Fibroblast of mammary gland (primary cell): ENCODE results near the gene KANTR.
A peak's percentile ranks its signal among the peaks of the same experiment; 100 is the strongest.

ENCODE experiments used
- DNase-seq: peaks from one replicate; pipeline ENCODE4 v3.0.0-alpha.2; 2010; ENCODE audit warnings: low read depth
- H3K4me3 ChIP-seq: 2 replicates; pipeline ENCODE4 v1.5.1; 2011; ENCODE audit warnings: low read depth, mild to moderate bottlenecking, low read length, moderate library complexity; ENCODE audit not compliant: control insufficient read depth
- TF ChIP-seq, protein P1 (sequence below): conservative IDR thresholded peaks from 2 replicates; pipeline ENCODE4 v1.5.1; 2011; ENCODE audit warnings: low read depth, low read length, inconsistent platforms; ENCODE audit not compliant: control insufficient read depth, insufficient read depth

Gene KANTR

DNA sequence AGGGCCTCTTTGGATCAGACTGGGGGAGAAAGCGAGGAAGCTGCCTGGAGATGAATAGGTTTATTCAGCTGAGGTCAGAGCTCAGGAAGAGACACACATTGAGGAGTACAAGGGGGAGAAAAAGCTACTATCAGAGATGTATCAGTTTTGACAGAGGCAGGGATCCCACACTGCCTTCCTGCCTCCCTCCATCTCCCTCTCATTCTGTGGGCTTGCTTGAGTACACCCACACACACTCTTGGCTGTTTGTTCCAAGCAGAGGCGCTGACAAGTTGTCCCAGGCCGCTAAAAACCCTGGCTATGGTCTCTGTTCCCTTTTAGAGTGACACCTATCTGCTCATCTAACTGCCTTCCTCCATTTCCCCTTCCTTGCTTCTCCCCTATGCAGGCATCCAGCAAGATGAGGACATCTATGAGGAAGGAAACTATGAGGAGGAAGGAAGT lies 6.5 kb upstream of the KANTR start:
- no peak overlapping the region for H3K4me3 ChIP-seq
- no peak for DNase-seq
- TF ChIP-seq, protein P1, sequence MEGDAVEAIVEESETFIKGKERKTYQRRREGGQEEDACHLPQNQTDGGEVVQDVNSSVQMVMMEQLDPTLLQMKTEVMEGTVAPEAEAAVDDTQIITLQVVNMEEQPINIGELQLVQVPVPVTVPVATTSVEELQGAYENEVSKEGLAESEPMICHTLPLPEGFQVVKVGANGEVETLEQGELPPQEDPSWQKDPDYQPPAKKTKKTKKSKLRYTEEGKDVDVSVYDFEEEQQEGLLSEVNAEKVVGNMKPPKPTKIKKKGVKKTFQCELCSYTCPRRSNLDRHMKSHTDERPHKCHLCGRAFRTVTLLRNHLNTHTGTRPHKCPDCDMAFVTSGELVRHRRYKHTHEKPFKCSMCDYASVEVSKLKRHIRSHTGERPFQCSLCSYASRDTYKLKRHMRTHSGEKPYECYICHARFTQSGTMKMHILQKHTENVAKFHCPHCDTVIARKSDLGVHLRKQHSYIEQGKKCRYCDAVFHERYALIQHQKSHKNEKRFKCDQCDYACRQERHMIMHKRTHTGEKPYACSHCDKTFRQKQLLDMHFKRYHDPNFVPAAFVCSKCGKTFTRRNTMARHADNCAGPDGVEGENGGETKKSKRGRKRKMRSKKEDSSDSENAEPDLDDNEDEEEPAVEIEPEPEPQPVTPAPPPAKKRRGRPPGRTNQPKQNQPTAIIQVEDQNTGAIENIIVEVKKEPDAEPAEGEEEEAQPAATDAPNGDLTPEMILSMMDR, result no peak

DNA sequence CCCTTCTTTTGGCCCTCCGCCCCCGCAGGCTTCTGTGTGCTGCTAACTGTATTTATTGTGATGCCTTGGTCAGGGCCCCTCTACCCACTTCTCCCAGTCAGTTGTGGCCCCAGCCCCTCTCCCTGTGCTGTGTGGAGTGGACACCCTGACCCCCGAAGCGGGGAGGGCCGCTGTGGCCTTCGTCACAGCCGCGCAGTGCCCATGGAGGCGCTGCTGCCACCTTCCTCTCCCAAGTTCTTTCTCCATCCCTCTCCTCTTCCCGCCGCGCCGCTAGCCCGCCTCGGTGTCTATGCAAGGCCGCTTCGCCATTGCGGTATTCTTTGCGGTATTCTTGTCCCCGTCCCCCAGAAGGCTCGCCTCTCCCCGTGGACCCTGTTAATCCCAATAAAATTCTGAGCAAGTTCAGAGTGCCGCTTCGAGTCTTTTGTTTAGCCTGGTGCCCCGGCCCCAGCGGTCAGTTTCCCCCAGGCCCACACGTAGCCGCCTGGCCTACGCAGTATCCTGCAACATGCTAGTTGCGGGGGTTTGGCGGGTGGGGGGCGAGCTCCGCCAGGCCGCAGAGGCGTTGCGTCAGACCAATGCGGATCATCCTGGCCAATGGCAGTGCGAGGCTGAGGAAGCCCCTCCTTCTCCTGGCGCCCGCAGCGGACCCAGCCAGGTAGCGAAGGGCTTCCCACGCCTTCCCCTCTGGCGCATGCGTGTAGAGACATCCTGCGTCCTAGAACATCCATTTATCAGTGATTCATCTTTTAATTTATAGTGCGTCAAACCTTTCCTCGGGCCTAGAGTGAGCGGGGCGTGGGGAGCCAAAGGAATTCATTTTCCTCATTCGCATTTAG lies 5.6 kb upstream of the KANTR start:
- H3K4me3 ChIP-seq, result peak overlapping the region; percentile 48
- peak; percentile 85 for DNase-seq
- TF ChIP-seq, protein P1, result no peak

DNA sequence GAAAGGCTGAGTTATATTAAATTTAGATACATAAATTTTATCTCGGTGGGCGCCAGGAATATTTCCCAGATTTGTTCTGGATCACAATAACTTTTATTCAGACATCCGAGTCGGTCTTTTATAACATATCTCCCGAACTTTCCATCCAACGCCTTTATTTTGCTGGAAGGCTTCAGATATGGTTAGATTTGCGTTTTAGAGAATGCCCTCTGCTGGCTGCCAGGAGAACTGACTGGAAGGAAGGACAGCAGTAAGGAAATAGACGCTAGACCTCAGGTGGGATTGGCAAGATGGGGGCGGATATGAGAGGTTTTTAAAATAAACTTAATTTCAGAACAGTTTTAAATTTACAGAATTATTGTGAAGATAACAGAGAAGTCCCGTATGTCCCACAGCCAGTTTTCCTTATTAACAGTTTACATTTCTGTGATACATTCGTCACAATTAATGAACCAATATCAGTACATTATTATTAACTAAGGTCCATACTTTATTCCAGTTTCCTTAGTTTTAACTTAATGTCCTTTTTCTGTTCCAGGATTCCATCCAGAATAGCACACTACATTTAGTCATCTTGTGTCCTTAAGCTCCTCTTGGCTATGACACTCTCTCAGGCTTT lies 4.6 kb upstream of the KANTR start:
- H3K4me3 ChIP-seq, result peak overlapping the region; percentile 48
- peak; percentile 74 for DNase-seq
- TF ChIP-seq, protein P1, result peak; percentile 89

DNA sequence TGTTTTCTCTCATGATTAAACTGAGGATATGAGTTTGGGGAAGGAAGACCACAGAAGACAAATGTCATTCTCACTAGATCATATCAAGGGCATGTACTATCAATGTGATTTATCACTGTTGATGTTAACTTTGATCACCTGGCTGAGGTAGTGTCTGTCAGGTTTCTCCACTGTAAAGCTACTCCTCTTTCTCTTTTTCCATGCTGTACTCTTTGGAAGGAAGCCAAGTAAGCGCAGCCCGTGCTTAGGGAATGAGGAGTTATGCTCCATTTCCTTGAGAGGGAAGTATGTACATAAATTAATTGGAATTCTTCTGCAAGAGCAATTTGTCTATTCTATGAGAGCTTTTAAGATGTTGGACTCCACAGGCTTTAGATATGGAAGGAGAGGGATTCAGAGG lies 4.0 kb upstream of the KANTR start:
- DNase-seq, result no peak
- TF ChIP-seq, protein P1, result no peak
- no peak overlapping the region for H3K4me3 ChIP-seq

DNA sequence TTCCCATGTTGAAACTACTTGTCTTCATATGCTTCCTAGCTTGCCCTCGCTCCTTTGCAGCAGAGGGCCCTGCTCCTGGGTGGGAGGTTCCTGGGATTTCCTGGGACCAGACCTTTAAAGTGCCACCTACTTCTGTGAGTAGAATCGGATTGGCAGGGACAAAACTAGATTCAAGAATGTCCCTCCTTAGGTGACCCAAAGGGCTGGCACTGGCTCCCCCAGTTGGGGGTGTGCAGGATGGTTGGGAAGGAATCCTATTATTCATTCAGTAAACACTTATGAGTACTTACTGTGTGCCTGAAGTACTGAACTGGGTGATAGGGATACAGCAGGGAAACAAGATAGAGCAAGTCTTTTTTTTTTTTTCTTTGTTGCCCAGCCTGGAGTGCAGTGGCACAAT lies 2.6 kb upstream of the KANTR start:
- TF ChIP-seq, protein P1, result no peak
- no peak for DNase-seq
- H3K4me3 ChIP-seq, result no peak overlapping the region

DNA sequence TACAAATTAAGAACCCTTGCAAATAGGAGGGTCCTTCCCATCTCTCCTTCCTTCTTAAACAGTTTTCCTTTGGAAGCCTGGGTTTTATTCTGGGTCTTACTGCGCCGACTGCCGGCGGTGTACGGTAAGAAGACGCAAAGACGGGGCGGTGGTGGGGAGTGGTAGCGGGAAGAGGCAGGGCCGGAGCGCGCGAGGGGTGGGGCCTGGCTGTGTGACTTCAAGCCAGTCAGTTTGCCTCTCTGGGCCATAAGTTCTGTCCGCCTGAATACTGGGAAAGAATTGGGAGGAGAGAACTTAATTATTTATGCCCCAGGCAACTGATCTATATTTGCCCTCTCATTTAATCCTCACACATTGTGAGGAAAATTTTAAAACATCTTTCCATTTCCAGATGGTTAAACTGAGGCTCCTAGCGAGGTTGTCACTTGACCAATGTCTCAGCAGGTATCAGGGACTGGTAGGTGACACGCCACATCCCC lies 726 bp upstream of the KANTR start:
- H3K4me3 ChIP-seq, result peak overlapping the region; percentile 55
- peak; percentile 78 for DNase-seq
- TF ChIP-seq, protein P1, result peak; percentile 51
